Peyer's patch (tissue), 4 donors: ENCODE results near the gene FMN1.

ENCODE experiments used
- POLR2A ChIP-seq, 2 donors: fragments of 450-650 bp; IDR thresholded peaks; one replicate each; pipeline ENCODE4 v1.5.1; 2017; ENCODE audit warnings: antibody characterized with exemption in 2 of 2, mild to moderate bottlenecking in 2 of 2, moderate library complexity in 2 of 2
- TF ChIP-seq, protein P1 (sequence below), 6 experiments: fragments of 450-650 bp in 4 of 6; fragments of 200-600 bp in 2 of 6; sonication (generic) in 1 of 6; IDR thresholded peaks; one replicate each; pipeline ENCODE4 v1.5.1; 2017 to 2019; ENCODE audit warnings: antibody characterized with exemption in 6 of 6, mild to moderate bottlenecking in 3 of 6, moderate library complexity in 1 of 6

DNA sequence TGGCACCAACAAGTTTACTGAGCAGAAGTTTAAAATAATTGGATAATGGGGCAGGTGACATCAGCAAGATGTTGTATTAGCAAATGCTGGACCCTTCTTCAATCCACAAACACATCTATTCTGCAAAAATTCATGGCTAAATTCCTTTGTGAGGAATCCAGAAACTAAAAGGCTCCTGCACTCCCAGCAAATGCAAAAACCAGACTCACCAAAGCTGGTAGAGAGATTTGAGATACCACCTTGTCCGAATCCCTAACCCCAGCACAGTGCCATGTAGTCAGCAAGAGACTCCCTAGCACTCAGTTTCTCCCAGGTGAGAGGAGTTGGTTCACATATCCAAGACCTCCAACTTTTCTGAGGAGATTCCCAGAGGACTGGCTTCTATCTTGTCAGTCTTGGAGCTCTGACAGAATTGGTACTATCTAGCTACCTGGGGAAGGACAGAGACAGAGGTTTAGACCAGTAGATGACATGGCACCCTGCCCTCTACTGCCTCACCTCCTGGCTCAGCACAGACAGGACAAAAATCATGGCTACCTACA, 454.9 kb downstream of the FMN1 start:
- TF ChIP-seq, protein P1, sequence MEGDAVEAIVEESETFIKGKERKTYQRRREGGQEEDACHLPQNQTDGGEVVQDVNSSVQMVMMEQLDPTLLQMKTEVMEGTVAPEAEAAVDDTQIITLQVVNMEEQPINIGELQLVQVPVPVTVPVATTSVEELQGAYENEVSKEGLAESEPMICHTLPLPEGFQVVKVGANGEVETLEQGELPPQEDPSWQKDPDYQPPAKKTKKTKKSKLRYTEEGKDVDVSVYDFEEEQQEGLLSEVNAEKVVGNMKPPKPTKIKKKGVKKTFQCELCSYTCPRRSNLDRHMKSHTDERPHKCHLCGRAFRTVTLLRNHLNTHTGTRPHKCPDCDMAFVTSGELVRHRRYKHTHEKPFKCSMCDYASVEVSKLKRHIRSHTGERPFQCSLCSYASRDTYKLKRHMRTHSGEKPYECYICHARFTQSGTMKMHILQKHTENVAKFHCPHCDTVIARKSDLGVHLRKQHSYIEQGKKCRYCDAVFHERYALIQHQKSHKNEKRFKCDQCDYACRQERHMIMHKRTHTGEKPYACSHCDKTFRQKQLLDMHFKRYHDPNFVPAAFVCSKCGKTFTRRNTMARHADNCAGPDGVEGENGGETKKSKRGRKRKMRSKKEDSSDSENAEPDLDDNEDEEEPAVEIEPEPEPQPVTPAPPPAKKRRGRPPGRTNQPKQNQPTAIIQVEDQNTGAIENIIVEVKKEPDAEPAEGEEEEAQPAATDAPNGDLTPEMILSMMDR (IDR thresholded peaks at IDR 0.05), result no peak
- no peak for TF ChIP-seq POLR2A (IDR thresholded peaks at IDR 0.05)
